GM12878 (cell line): Measurements from ENCODE around the gene BORCS6. TPM values are rescaled to one million over a fixed set of nuclear protein-coding genes. Genes with fewer than 3 reads are reported as not detected.

Experiments
- EP300 ChIP-seq, 2 experiments: fragments of 150-350 bp in 1 of 2; IDR thresholded peaks; 2 replicates each; pipeline ENCODE4 v1.6.1; 2011 to 2012; ENCODE audit warnings: low read depth in 2 of 2, low read length in 2 of 2, borderline replicate concordance in 1 of 2, improper control_type of control experiment in 1 of 2, inconsistent platforms in 1 of 2; ENCODE audit not compliant: control insufficient read depth in 1 of 2
- IKZF1 ChIP-seq: fragments of 450-650 bp; conservative IDR thresholded peaks from 2 replicates; pipeline ENCODE4 v1.6.1; 2017; ENCODE audit warnings: antibody characterized with exemption, mild to moderate bottlenecking
- MEF2A ChIP-seq: IDR thresholded peaks from 2 replicates; pipeline ENCODE4 v1.6.1; 2011; ENCODE audit warnings: low read depth, mild to moderate bottlenecking, low read length, moderate library complexity; ENCODE audit not compliant: insufficient read depth
- MTA3 ChIP-seq: IDR thresholded peaks from 2 replicates; pipeline ENCODE4 v1.6.1; 2012; ENCODE audit warnings: low read length, inconsistent platforms, borderline replicate concordance
- NBN ChIP-seq: fragments of 450-650 bp; IDR thresholded peaks from 2 replicates; pipeline ENCODE4 v1.6.1; 2016
- PML ChIP-seq: IDR thresholded peaks from 2 replicates; pipeline ENCODE4 v1.6.1; 2012; ENCODE audit warnings: low read length, inconsistent platforms
- SIN3A ChIP-seq: IDR thresholded peaks from 2 replicates; pipeline ENCODE4 v1.6.1; 2012; ENCODE audit warnings: low read depth, low read length, improper control_type of control experiment
- SUZ12 ChIP-seq: fragments of 200-600 bp; sonication (generic); IDR thresholded peaks from one replicate; pipeline ENCODE4 v1.6.1; 2018; ENCODE audit warnings: antibody characterized with exemption, mild to moderate bottlenecking; ENCODE audit not compliant: unreplicated experiment
- USF1 ChIP-seq: IDR thresholded peaks from 2 replicates; pipeline ENCODE4 v1.6.1; 2011; ENCODE audit warnings: borderline replicate concordance, low read depth, mild to moderate bottlenecking, moderate library complexity, mixed read lengths, low read length; ENCODE audit not compliant: insufficient read depth; ENCODE audit errors: extremely low read length
- polyA plus RNA-seq, 11 experiments: library from polyadenylated mRNA; depleted of rRNA in 4 of 11; unstranded in 6 of 11; stranded (reverse) in 5 of 11; fragments of >200 nt; fragmentation: Nextera tagmentation in 4 of 11; fragmentation: Illumina TruSeq in 1 of 11; extraction: Ambion mirVana in 4 of 11; extraction: Trizol in 1 of 11; gene quantifications; 1 replicate in 1 of 11; 2 replicates in 10 of 11; pipeline versions ENCODE4 v1.2.1 to v1.2.3, GENCODE V29; 2011 to 2016; ENCODE audit warnings: inconsistent platforms in 2 of 11, missing spikeins in 2 of 11, low read depth in 1 of 11
- total RNA-seq, 4 experiments: library from RNA; depleted of rRNA in 3 of 4; stranded (reverse); fragments of >200 nt in 3 of 4; fragmentation: Illumina TruSeq in 1 of 4; extraction: Trizol in 1 of 4; gene quantifications; 2 replicates each; pipeline versions ENCODE4 v1.2.1 to v1.2.3, GENCODE V29; 2013 to 2021
- TF ChIP-seq, protein P1 (sequence below): fragments of 150-350 bp; IDR thresholded peaks from 2 replicates; pipeline ENCODE4 v1.6.1; 2014; ENCODE audit warnings: mild to moderate bottlenecking, low read depth, low read length
- TF ChIP-seq, protein P2 (sequence below): fragments of 450-650 bp; IDR thresholded peaks from 2 replicates; pipeline ENCODE4 v1.6.1; 2017; ENCODE audit warnings: low read depth, mild to moderate bottlenecking, moderate library complexity
- TF ChIP-seq, protein P3 (sequence below): fragments of 450-650 bp; IDR thresholded peaks from 2 replicates; pipeline ENCODE4 v1.6.1; 2016; ENCODE audit warnings: mild to moderate bottlenecking, moderate library complexity, borderline replicate concordance

Gene BORCS6
- total and polyA plus RNA-seq, 10 of the 15 experiments (the other 5 are each of a cell fraction or from before 2014, with no cell fraction given): 0.37 to 14.1 (median 6.7) TPM

DNA sequence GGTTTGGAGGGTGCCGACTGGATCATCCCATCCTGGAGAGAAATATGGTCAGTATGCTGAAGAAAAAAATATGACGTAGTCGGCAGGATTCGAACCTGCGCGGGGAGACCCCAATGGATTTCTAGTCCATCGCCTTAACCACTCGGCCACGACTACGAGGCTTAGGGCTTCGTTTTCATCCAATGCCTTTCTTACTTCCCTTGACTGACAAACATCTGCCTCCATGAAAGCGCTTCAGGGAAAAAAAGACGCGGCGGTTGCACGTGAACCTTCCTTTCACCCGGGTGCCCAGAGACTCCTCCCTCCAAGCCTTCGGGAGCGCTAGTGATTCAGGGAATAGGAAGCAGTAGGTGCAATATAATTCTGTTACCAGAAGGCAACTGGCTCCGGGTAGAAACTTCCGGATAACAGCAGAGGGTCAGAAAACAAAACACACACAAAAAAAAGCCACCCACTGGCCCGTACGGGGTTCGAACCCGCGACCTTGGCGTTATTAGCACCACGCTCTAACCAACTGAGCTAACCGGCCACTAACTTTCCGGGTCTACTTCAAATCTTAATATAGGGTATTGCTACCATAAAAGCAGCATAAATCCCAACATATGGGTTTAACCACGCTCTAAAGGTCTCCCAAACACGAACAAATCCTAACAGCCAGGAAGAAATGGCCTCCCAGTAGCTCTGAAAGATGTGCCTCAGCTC, 36.7 kb upstream of the BORCS6 start (continued):
- TF ChIP-seq, protein P1, sequence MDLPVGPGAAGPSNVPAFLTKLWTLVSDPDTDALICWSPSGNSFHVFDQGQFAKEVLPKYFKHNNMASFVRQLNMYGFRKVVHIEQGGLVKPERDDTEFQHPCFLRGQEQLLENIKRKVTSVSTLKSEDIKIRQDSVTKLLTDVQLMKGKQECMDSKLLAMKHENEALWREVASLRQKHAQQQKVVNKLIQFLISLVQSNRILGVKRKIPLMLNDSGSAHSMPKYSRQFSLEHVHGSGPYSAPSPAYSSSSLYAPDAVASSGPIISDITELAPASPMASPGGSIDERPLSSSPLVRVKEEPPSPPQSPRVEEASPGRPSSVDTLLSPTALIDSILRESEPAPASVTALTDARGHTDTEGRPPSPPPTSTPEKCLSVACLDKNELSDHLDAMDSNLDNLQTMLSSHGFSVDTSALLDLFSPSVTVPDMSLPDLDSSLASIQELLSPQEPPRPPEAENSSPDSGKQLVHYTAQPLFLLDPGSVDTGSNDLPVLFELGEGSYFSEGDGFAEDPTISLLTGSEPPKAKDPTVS: 0 out of 2 replicates have a peak, but pooled peaks have one; percentile 20
- TF ChIP-seq MTA3 (peak; percentile 10; the same call in 1 of the 2 replicates), SUZ12 (no peak), IKZF1 (peak; percentile 60), EP300 (IDR thresholded peaks at IDR 0.05; ENCODE audit: borderline replicate concordance in 1 of 2, control insufficient read depth in 1 of 2, low read depth in 2 of 2, low read length in 2 of 2) (peak in 1 of 2 experiments; percentile 35; a peak in 1 of 4 replicates), PML (peak; percentile 62), USF1 (no peak), MEF2A (0 out of 2 replicates have a peak, but pooled peaks have one; percentile 42), SIN3A (no peak), NBN (peak; percentile 78; the same call in 1 of the 2 replicates)
- TF ChIP-seq, protein P2, sequence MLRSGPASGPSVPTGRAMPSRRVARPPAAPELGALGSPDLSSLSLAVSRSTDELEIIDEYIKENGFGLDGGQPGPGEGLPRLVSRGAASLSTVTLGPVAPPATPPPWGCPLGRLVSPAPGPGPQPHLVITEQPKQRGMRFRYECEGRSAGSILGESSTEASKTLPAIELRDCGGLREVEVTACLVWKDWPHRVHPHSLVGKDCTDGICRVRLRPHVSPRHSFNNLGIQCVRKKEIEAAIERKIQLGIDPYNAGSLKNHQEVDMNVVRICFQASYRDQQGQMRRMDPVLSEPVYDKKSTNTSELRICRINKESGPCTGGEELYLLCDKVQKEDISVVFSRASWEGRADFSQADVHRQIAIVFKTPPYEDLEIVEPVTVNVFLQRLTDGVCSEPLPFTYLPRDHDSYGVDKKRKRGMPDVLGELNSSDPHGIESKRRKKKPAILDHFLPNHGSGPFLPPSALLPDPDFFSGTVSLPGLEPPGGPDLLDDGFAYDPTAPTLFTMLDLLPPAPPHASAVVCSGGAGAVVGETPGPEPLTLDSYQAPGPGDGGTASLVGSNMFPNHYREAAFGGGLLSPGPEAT: 0 out of 2 replicates have a peak, but pooled peaks have one; percentile 51
- TF ChIP-seq, protein P3, sequence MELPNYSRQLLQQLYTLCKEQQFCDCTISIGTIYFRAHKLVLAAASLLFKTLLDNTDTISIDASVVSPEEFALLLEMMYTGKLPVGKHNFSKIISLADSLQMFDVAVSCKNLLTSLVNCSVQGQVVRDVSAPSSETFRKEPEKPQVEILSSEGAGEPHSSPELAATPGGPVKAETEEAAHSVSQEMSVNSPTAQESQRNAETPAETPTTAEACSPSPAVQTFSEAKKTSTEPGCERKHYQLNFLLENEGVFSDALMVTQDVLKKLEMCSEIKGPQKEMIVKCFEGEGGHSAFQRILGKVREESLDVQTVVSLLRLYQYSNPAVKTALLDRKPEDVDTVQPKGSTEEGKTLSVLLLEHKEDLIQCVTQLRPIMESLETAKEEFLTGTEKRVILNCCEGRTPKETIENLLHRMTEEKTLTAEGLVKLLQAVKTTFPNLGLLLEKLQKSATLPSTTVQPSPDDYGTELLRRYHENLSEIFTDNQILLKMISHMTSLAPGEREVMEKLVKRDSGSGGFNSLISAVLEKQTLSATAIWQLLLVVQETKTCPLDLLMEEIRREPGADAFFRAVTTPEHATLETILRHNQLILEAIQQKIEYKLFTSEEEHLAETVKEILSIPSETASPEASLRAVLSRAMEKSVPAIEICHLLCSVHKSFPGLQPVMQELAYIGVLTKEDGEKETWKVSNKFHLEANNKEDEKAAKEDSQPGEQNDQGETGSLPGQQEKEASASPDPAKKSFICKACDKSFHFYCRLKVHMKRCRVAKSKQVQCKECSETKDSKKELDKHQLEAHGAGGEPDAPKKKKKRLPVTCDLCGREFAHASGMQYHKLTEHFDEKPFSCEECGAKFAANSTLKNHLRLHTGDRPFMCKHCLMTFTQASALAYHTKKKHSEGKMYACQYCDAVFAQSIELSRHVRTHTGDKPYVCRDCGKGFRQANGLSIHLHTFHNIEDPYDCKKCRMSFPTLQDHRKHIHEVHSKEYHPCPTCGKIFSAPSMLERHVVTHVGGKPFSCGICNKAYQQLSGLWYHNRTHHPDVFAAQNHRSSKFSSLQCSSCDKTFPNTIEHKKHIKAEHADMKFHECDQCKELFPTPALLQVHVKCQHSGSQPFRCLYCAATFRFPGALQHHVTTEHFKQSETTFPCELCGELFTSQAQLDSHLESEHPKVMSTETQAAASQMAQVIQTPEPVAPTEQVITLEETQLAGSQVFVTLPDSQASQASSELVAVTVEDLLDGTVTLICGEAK: peak; percentile 80
- TF ChIP-seq, all 136 proteins: peak for 48
